DMS114 treated with DMSO at 0.1 percent for 48 hours (cell line): ENCODE results near the gene NAP1L1.

Source experiments
- DNase-seq: peaks from one replicate; lab custom pipeline; 2025; ENCODE audit not compliant: unreplicated experiment; lab: John Stamatoyannopoulos, UW

Gene NAP1L1

GRCh38 chr12:76041406-76041805, 43.1 kb downstream of the NAP1L1 start:
- DNase-seq, result no peak

GRCh38 chr12:76040461-76040860, 44.0 kb downstream of the NAP1L1 start:
- DNase-seq, result no peak

GRCh38 chr12:76038176-76038575, 46.3 kb downstream of the NAP1L1 start:
- no peak for DNase-seq

GRCh38 chr12:76037130-76038103, 47.1 kb downstream of the NAP1L1 start:
- DNase-seq, result peak; percentile 85

- no peak for DNase-seq
Observed at GRCh38 chr12:76035045-76035444, 49.4 kb downstream of the NAP1L1 start.

GRCh38 chr12:76033081-76034011, 51.1 kb downstream of the NAP1L1 start:
- DNase-seq, result no peak

GRCh38 chr12:76032043-76032981, 52.2 kb downstream of the NAP1L1 start:
- no peak for DNase-seq

- DNase-seq, result peak; percentile 74
Observed at GRCh38 chr12:76031414-76032042, 53.0 kb downstream of the NAP1L1 start, which contains the start of gene PHLDA1. PHLDA1 (minus strand) TSS chr12:76031776.

- DNase-seq, result no peak
Observed at GRCh38 chr12:76031081-76031413, 53.4 kb downstream of the NAP1L1 start.

GRCh38 chr12:76030341-76031080, 54.0 kb downstream of the NAP1L1 start:
- DNase-seq, result no peak

- no peak for DNase-seq
Observed at GRCh38 chr12:76029982-76030340, 54.5 kb downstream of the NAP1L1 start.

- no peak for DNase-seq
Observed at GRCh38 chr12:76028571-76029277, 55.8 kb downstream of the NAP1L1 start.

- no peak for DNase-seq
Observed at GRCh38 chr12:76026643-76027063, 57.8 kb downstream of the NAP1L1 start.

GRCh38 chr12:76025601-76026575, 58.6 kb downstream of the NAP1L1 start:
- no peak for DNase-seq

GRCh38 chr12:76024942-76025600, 59.4 kb downstream of the NAP1L1 start:
- no peak for DNase-seq

- no peak for DNase-seq
Observed at GRCh38 chr12:76024102-76024781, 60.2 kb downstream of the NAP1L1 start.
